HG03175 (cell line): ENCODE data around the gene ODAD4.

Experiments
- ATAC-seq: cut with Tn5 transposase; IDR thresholded peaks from one replicate; pipeline ENCODE4 v1.9.1; 2021; ENCODE audit warnings: mild to moderate bottlenecking, moderate library complexity; ENCODE audit not compliant: unreplicated experiment

ODAD4 gene

GRCh38 chr17:41930009-41930832, at the start of gene ODAD4:
Gene ODAD4, plus strand, starts transcription at chr17:41930617. Its CDS starts 107 bp downstream, at chr17:41930724.
- peak; percentile 92 for ATAC-seq

- no peak for ATAC-seq
Observed at GRCh38 chr17:41882756-41883155, 47.7 kb upstream of the ODAD4 start.

- ATAC-seq = no peak
Observed at GRCh38 chr17:41885733-41886132, 44.7 kb upstream of the ODAD4 start.

- ATAC-seq = no peak
Observed at GRCh38 chr17:41888332-41888965, 42.0 kb upstream of the ODAD4 start.

- no peak for ATAC-seq
Observed at GRCh38 chr17:41891135-41892020, 39.0 kb upstream of the ODAD4 start.

GRCh38 chr17:41892021-41892376, 38.4 kb upstream of the ODAD4 start:
- no peak for ATAC-seq

GRCh38 chr17:41893384-41893783, 37.0 kb upstream of the ODAD4 start:
- no peak for ATAC-seq

GRCh38 chr17:41894791-41895331, 35.6 kb upstream of the ODAD4 start:
- no peak for ATAC-seq

- ATAC-seq = no peak
Observed at GRCh38 chr17:41895617-41896016, 34.8 kb upstream of the ODAD4 start.

GRCh38 chr17:41896726-41897125, 33.7 kb upstream of the ODAD4 start:
- ATAC-seq = no peak

GRCh38 chr17:41901646-41902045, 28.8 kb upstream of the ODAD4 start:
- no peak for ATAC-seq

- no peak for ATAC-seq
Observed at GRCh38 chr17:41904242-41904841, 26.1 kb upstream of the ODAD4 start.

- ATAC-seq = no peak
Observed at GRCh38 chr17:41905172-41905571, 25.2 kb upstream of the ODAD4 start.

- no peak for ATAC-seq
Observed at GRCh38 chr17:41906465-41907184, 23.8 kb upstream of the ODAD4 start.

- no peak for ATAC-seq
Observed at GRCh38 chr17:41907185-41907556, 23.2 kb upstream of the ODAD4 start.

- ATAC-seq = no peak
Observed at GRCh38 chr17:41907633-41908539, 22.5 kb upstream of the ODAD4 start.

- no peak for ATAC-seq
Observed at GRCh38 chr17:41909088-41909487, 21.3 kb upstream of the ODAD4 start.

GRCh38 chr17:41910701-41911391, 19.6 kb upstream of the ODAD4 start:
- no peak for ATAC-seq

GRCh38 chr17:41912925-41913324, 17.5 kb upstream of the ODAD4 start:
- ATAC-seq = no peak
